Lower leg skin (tissue), 4 donors: ENCODE results near the gene CDH22. TPM values are rescaled to one million over a fixed set of nuclear protein-coding genes. Genes with fewer than 3 reads are reported as not detected.

Experiments
- DNase-seq, 2 donors: peaks; one replicate each; pipeline ENCODE4 v3.0.0-alpha.2; 2019; ENCODE audit warnings: low spot score in 2 of 2
- H3K4me3 ChIP-seq: fragments of 200-600 bp; sonication (generic); 2 replicates; pipeline ENCODE4 v1.5.1; 2017; ENCODE audit warnings: mild to moderate bottlenecking, low read depth; ENCODE audit not compliant: poor library complexity, severe bottlenecking
- CTCF ChIP-seq, 3 donors: fragments of 450-650 bp; IDR thresholded peaks; one replicate each; pipeline ENCODE4 v1.5.1; 2016; ENCODE audit warnings: antibody characterized with exemption in 3 of 3, mild to moderate bottlenecking in 3 of 3, moderate library complexity in 2 of 3
- POLR2A ChIP-seq, 2 donors: fragments of 450-650 bp; IDR thresholded peaks; one replicate each; pipeline ENCODE4 v1.6.1; 2016 to 2017; ENCODE audit warnings: antibody characterized with exemption in 2 of 2, mild to moderate bottlenecking in 1 of 2, moderate library complexity in 1 of 2
- WGBS, 2 donors: methylation state at CpG; one replicate each; pipeline ENCODE4 v1.1.5; 2018; 5-methylcytosine and 5-hydroxymethylcytosine counted together
- intact Hi-C: fragments of 100-400 bp; cut with DNase I; formaldehyde crosslinking; loops from one replicate; pipeline ENCODE4 v1.15.0; 2023; ENCODE audit warnings: low total_unique reads
- total RNA-seq, 4 donors: library from RNA; depleted of rRNA; stranded (reverse); fragments of >200 nt; gene quantifications; one replicate each; pipeline ENCODE4 v1.1.0, GENCODE V29; 2016

The CDH22 gene
- total RNA-seq, 4 donors from 2014 or later: 1.6 to 3.0 (median 2.0) TPM

GRCh38 chr20:46282669-46283068 lies 25.6 kb downstream of the CDH22 start:
- TF ChIP-seq CTCF (IDR thresholded peaks at IDR 0.05) (no peak), POLR2A (IDR thresholded peaks at IDR 0.05) (no peak)
- intact Hi-C loops: no loop called here
- no peak for DNase-seq
- 29 to 42% methylated on average over 11 of the region's 11 CpGs for WGBS, 2 donors
- no peak overlapping the region for H3K4me3 ChIP-seq

- H3K4me3 ChIP-seq: no peak overlapping the region
- intact Hi-C loops: no loop called here
- DNase-seq: no peak
- 56 to 80% methylated on average over 10 of the region's 10 CpGs for WGBS, 2 donors
- TF ChIP-seq CTCF (IDR thresholded peaks at IDR 0.05) (no peak), POLR2A (IDR thresholded peaks at IDR 0.05) (no peak)
Observed at GRCh38 chr20:46279103-46279502, 29.2 kb downstream of the CDH22 start.

- intact Hi-C loops: no loop called here
- H3K4me3 ChIP-seq: no peak overlapping the region
- no peak for TF ChIP-seq POLR2A (IDR thresholded peaks at IDR 0.05)
- TF ChIP-seq CTCF (IDR thresholded peaks at IDR 0.05): no peak
- 48 to 63% methylated on average over 8 of the region's 8 CpGs for WGBS, 2 donors
- no peak for DNase-seq
Observed at GRCh38 chr20:46277602-46278001, 30.7 kb downstream of the CDH22 start.

GRCh38 chr20:46276531-46276930 lies 31.8 kb downstream of the CDH22 start:
- H3K4me3 ChIP-seq: no peak overlapping the region
- DNase-seq: no peak
- TF ChIP-seq POLR2A (IDR thresholded peaks at IDR 0.05) (no peak), CTCF (IDR thresholded peaks at IDR 0.05) (no peak)
- intact Hi-C loops: no loop called here
- 57 to 59% methylated on average over 4 of the region's 4 CpGs for WGBS, 2 donors

- no peak for DNase-seq
- no peak for TF ChIP-seq POLR2A (IDR thresholded peaks at IDR 0.05)
- no peak for TF ChIP-seq CTCF (IDR thresholded peaks at IDR 0.05)
- WGBS, 2 donors: 77 to 85% methylated on average over 4 of the region's 4 CpGs
- intact Hi-C loops: no loop called here
- H3K4me3 ChIP-seq: no peak overlapping the region
Observed at GRCh38 chr20:46275091-46275490, 33.2 kb downstream of the CDH22 start.

GRCh38 chr20:46273717-46274116 lies 34.6 kb downstream of the CDH22 start:
- no peak for DNase-seq
- TF ChIP-seq POLR2A (IDR thresholded peaks at IDR 0.05) (no peak), CTCF (IDR thresholded peaks at IDR 0.05) (no peak)
- H3K4me3 ChIP-seq: no peak overlapping the region
- intact Hi-C loops: no loop called here
- WGBS, 2 donors: 44% methylated on average over 2 of the region's 2 CpGs
